GM12878 (cell line): Measurements from ENCODE around the gene TRERF1.
"Not testable (repeated sequence)": the region's sequence is repeated elsewhere in the genome, so short reads cannot be mapped to it uniquely, and the experiment has no call there.

ENCODE experiments used
- CBX3 ChIP-seq: fragments of 200-600 bp; sonication (generic); IDR thresholded peaks from 2 replicates; pipeline ENCODE4 v1.6.1; 2016; ENCODE audit warnings: low read depth, borderline replicate concordance
- CTCF ChIP-seq, 3 experiments: IDR thresholded peaks in 2 of 3; conservative IDR thresholded peaks in 1 of 3; 2 replicates each; pipeline ENCODE4 v1.5.1; 2011; ENCODE audit warnings: low read depth in 3 of 3, low read length in 3 of 3, mild to moderate bottlenecking in 3 of 3, control low read depth in 2 of 3, moderate library complexity in 2 of 3, inconsistent platforms in 1 of 3, mixed read lengths in 1 of 3; ENCODE audit not compliant: control insufficient read depth in 2 of 3, insufficient read depth in 1 of 3; ENCODE audit errors: extremely low read depth in 1 of 3
- EZH2 ChIP-seq: IDR thresholded peaks from 2 replicates; pipeline ENCODE4 v1.6.1; 2012; ENCODE audit warnings: low read depth, mild to moderate bottlenecking, control low read depth, inconsistent platforms, low read length, borderline replicate concordance; ENCODE audit not compliant: control insufficient read depth
- FOXM1 ChIP-seq: IDR thresholded peaks from 2 replicates; pipeline ENCODE4 v1.6.1; 2012; ENCODE audit warnings: low read depth, mild to moderate bottlenecking, inconsistent platforms, low read length, moderate library complexity
- NBN ChIP-seq: fragments of 450-650 bp; IDR thresholded peaks from 2 replicates; pipeline ENCODE4 v1.6.1; 2016
- POLR2A ChIP-seq: IDR thresholded peaks from 2 replicates; pipeline ENCODE4 v1.6.1; 2011; ENCODE audit warnings: low read depth, mild to moderate bottlenecking, low read length
- POLR2AphosphoS5 ChIP-seq: IDR thresholded peaks from 2 replicates; pipeline ENCODE4 v1.6.1; 2011; ENCODE audit warnings: mild to moderate bottlenecking, low read length, inconsistent platforms
- SP1 ChIP-seq: IDR thresholded peaks from one replicate; pipeline ENCODE4 v1.6.1; 2011; ENCODE audit warnings: low read depth, low read length
- ZNF622 ChIP-seq: fragments of 450-650 bp; IDR thresholded peaks from 2 replicates; pipeline ENCODE4 v1.6.1; 2017; ENCODE audit warnings: mild to moderate bottlenecking, inconsistent platforms
- TF ChIP-seq, protein P1 (sequence below): fragments of 450-650 bp; IDR thresholded peaks from 2 replicates; pipeline ENCODE4 v1.6.1; 2018; ENCODE audit warnings: borderline replicate concordance, mild to moderate bottlenecking; ENCODE audit not compliant: partially characterized antibody

DNA sequence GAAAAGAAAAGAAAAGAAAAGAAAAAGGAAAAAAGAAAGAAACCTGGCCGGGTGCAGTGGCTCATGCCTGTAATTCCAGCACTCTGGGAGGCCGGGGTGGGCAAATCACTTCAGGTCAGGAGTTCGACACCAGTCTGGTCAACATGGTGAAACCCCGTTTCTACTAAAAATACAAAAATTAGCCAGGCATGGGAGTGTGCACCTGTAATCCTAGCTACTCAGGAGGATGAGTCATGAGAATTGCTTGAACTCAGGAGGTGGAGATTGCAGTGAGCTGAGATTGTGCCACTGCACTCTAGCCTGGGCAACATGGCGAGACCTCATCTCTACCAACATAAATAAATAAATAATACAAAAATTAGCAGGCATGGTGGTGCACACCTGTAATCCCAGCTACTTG, 259.3 kb downstream of the TRERF1 start:
- not testable (repeated sequence) for TF ChIP-seq ZNF622; CTCF (IDR thresholded peaks at IDR 0.05 in 2 of 3, conservative IDR thresholded peaks at IDR 0.05 in 1 of 3; ENCODE audit: control insufficient read depth in 2 of 3, extremely low read depth in 1 of 3, insufficient read depth in 1 of 3, low read depth in 3 of 3, low read length in 3 of 3); POLR2A; CBX3; SP1; POLR2AphosphoS5; NBN; EZH2; FOXM1
- TF ChIP-seq, protein P1, sequence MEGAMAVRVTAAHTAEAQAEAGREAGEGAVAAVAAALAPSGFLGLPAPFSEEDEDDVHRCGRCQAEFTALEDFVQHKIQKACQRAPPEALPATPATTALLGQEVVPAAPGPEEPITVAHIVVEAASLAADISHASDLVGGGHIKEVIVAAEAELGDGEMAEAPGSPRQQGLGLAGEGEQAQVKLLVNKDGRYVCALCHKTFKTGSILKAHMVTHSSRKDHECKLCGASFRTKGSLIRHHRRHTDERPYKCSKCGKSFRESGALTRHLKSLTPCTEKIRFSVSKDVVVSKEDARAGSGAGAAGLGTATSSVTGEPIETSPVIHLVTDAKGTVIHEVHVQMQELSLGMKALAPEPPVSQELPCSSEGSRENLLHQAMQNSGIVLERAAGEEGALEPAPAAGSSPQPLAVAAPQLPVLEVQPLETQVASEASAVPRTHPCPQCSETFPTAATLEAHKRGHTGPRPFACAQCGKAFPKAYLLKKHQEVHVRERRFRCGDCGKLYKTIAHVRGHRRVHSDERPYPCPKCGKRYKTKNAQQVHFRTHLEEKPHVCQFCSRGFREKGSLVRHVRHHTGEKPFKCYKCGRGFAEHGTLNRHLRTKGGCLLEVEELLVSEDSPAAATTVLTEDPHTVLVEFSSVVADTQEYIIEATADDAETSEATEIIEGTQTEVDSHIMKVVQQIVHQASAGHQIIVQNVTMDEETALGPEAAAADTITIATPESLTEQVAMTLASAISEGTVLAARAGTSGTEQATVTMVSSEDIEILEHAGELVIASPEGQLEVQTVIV: not testable (repeated sequence)
